Left colon (tissue), 2 donors: ENCODE data around the gene BACE1. TPM values are rescaled to one million over a fixed set of nuclear protein-coding genes. Genes with fewer than 3 reads are reported as not detected.
"Not testable (repeated sequence)": the region's sequence is repeated elsewhere in the genome, so short reads cannot be mapped to it uniquely, and the experiment has no call there.

ENCODE experiments used
- ATAC-seq: fragments of 200-7000 bp; cut with Tn5 transposase; one replicate; pipeline ENCODE4 v1.9.1; 2020; ENCODE audit warnings: mild to moderate bottlenecking, moderate library complexity
- DNase-seq, 2 donors: peaks; one replicate each; pipeline ENCODE4 v3.0.0-alpha.2; 2020
- intact Hi-C, 2 donors: fragments of 100-400 bp; cut with DNase I in 1 of 2; cut with micrococcal nuclease in 1 of 2; formaldehyde crosslinking; loops; one replicate each; pipeline versions ENCODE4 v1.11.2 to v1.14.0; 2022; cut with DNase I, micrococcal nuclease
- long read RNA-seq: library from polyadenylated mRNA; unstranded; transcript quantifications from one replicate; pipeline ENCODE4 v2.0.0, GENCODE V29; 2021
- total RNA-seq, 2 donors: library from RNA; stranded (reverse); fragmentation: NEBNext Ultra II Directional; extraction: Animal tissue kit (Norgen Biotek cat#: 25700); gene quantifications; one replicate each; pipeline ENCODE4 v1.2.1, GENCODE V29; 2021
- donor health status: DM: no; HTN: no; CAD: no.
- donor health status: DM: yes; HTN: yes; CAD: no.

The BACE1 gene
- total RNA-seq = 10 to 100 TPM in 1 of 2 donors, 1 to 10 TPM in 1; 8.8 to 11.1 TPM
- long read RNA-seq, full-length matches to known transcripts = 11 of 21 reads
- long read RNA-seq, partial matches to known transcripts = 2 of 21 reads
- long read RNA-seq, other reads (novel, unspliced or antisense) = 8 of 21 reads

GRCh38 chr11:117316197-117316961, at the start of gene BACE1:
Gene BACE1 (minus strand): TSS chr11:117316256. CDS start chr11:117315795, 461 bp downstream.
- ATAC-seq (peak; percentile 84), DNase-seq (peak; percentile 73 to 76)
- intact Hi-C loops = no loop called here

GRCh38 chr11:117361432-117361831, 45.4 kb upstream of the BACE1 start:
- no peak for DNase-seq
- ATAC-seq = no peak
- intact Hi-C loops = no loop called here

- intact Hi-C loops = no loop called here
- ATAC-seq (no peak), DNase-seq (no peak)
These were observed 40.3 kb upstream of the BACE1 start for GRCh38 chr11:117356126-117356890.

- no peak for ATAC-seq
- no peak for DNase-seq
- intact Hi-C loops = no loop called here
These were observed 38.5 kb upstream of the BACE1 start for GRCh38 chr11:117354550-117354949.

GRCh38 chr11:117345039-117345438, 29.0 kb upstream of the BACE1 start:
- DNase-seq (no peak), ATAC-seq (no peak)
- intact Hi-C loops = no loop called here

- intact Hi-C loops = no loop called here
- ATAC-seq (no peak), DNase-seq (no peak)
These were observed 21.0 kb upstream of the BACE1 start for GRCh38 chr11:117337076-117337475.

- DNase-seq (no peak), ATAC-seq (no peak)
- intact Hi-C loops = no loop called here
These were observed 19.3 kb upstream of the BACE1 start for GRCh38 chr11:117335399-117335798.

- no peak for DNase-seq
- ATAC-seq = no peak
- intact Hi-C loops = no loop called here
These were observed 18.8 kb upstream of the BACE1 start for GRCh38 chr11:117334896-117335295.

- intact Hi-C loops = no loop called here
- DNase-seq (no peak), ATAC-seq (no peak)
These were observed 17.9 kb upstream of the BACE1 start for GRCh38 chr11:117333917-117334316.

- DNase-seq (no peak), ATAC-seq (no peak)
- intact Hi-C loops = no loop called here
These were observed 16.8 kb upstream of the BACE1 start for GRCh38 chr11:117332843-117333242.

GRCh38 chr11:117328375-117329010, 12.4 kb upstream of the BACE1 start:
- DNase-seq (no peak), ATAC-seq (peak; percentile 40)
- intact Hi-C loops = no loop called here

GRCh38 chr11:117327567-117328374, 11.7 kb upstream of the BACE1 start, which contains the start of gene CEP164:
Gene CEP164 (plus strand): TSS chr11:117327854. CDS start chr11:117338587, 10,733 bp downstream.
- DNase-seq (peak; percentile 97), ATAC-seq (peak; percentile 98)
- intact Hi-C loops = no loop called here

- ATAC-seq, intact Hi-C loops, DNase-seq: not testable (repeated sequence)
These were observed 11.2 kb upstream of the BACE1 start for GRCh38 chr11:117327255-117327566.

GRCh38 chr11:117319214-117319840, 3.3 kb upstream of the BACE1 start:
- intact Hi-C loops = no loop called here
- no peak for ATAC-seq
- no peak for DNase-seq

GRCh38 chr11:117318738-117319137, 2.7 kb upstream of the BACE1 start:
- intact Hi-C loops = no loop called here
- no peak for DNase-seq
- no peak for ATAC-seq

- intact Hi-C loops = no loop called here
- ATAC-seq (peak; percentile 62), DNase-seq (no peak)
These were observed 515 bp downstream of the BACE1 start for GRCh38 chr11:117315285-117316196.

- DNase-seq (peak in 1 of 2 donors; percentile 11), ATAC-seq (no peak)
- intact Hi-C loops = no loop called here
These were observed 1.2 kb downstream of the BACE1 start for GRCh38 chr11:117314840-117315239.
